Stomach (tissue), 9 donors: Measurements from ENCODE around the gene AJAP1. TPM values are rescaled to one million over a fixed set of nuclear protein-coding genes. Genes with fewer than 3 reads are reported as not detected.

ENCODE experiments used
- DNase-seq, 2 donors: peaks; one replicate each; pipeline versions ENCODE4 v3.0.0 to v3.0.0-alpha.2; 2013 to 2019
- H3K27ac ChIP-seq, 5 donors: fragments of 200-600 bp in 4 of 5; sonication (generic) in 4 of 5; one replicate each; pipeline ENCODE4 v1.5.1; 2013 to 2019; ENCODE audit warnings: mild to moderate bottlenecking in 1 of 5, moderate library complexity in 1 of 5
- H3K27me3 ChIP-seq, 3 donors: fragments of 200-600 bp; sonication (generic); one replicate each; pipeline ENCODE4 v1.5.1; 2017 to 2019; ENCODE audit warnings: mixed run types in 1 of 3
- H3K36me3 ChIP-seq, 4 donors: fragments of 200-600 bp; sonication (generic); 1 replicate in 3 of 4; 2 replicates in 1 of 4; pipeline ENCODE4 v1.5.1; 2016 to 2019
- H3K4me1 ChIP-seq, 4 donors: fragments of 200-600 bp; sonication (generic); one replicate each; pipeline ENCODE4 v1.5.1; 2016 to 2019
- H3K4me3 ChIP-seq, 4 donors: fragments of 200-600 bp; sonication (generic) in 3 of 4; one replicate each; pipeline ENCODE4 v1.5.1; 2016 to 2019; ENCODE audit warnings: mild to moderate bottlenecking in 1 of 4
- H3K9me3 ChIP-seq, 4 donors: fragments of 200-600 bp; sonication (generic); one replicate each; pipeline ENCODE4 v1.5.1; 2016 to 2019
- CTCF ChIP-seq, 7 experiments: fragments of 450-650 bp in 4 of 7; fragments of 200-600 bp in 3 of 7; sonication (generic) in 3 of 7; IDR thresholded peaks; one replicate each; pipeline ENCODE4 v1.5.1; 2016 to 2019; ENCODE audit warnings: antibody characterized with exemption in 7 of 7, control low read depth in 2 of 7, mild to moderate bottlenecking in 1 of 7
- EP300 ChIP-seq: sonication (generic); formaldehyde crosslinking; IDR thresholded peaks from one replicate; pipeline ENCODE4 v1.6.1; 2017; ENCODE audit warnings: antibody characterized with exemption
- POLR2A ChIP-seq, 4 donors: fragments of 450-650 bp; IDR thresholded peaks; one replicate each; pipeline ENCODE4 v1.6.1; 2016; ENCODE audit warnings: antibody characterized with exemption in 4 of 4, control low read depth in 2 of 4, mild to moderate bottlenecking in 1 of 4, moderate library complexity in 1 of 4
- POLR2AphosphoS5 ChIP-seq, 3 donors: sonication (generic); formaldehyde crosslinking; IDR thresholded peaks; one replicate each; pipeline ENCODE4 v1.6.1; 2016; ENCODE audit warnings: antibody characterized with exemption in 3 of 3
- WGBS, 5 donors: extraction: QIAGEN DNeasy Blood & Tissue Kit in 3 of 5; methylation state at CpG; one replicate each; pipeline versions ENCODE4 v1.1.5 to v1.1.7; 2013 to 2018; 5-methylcytosine and 5-hydroxymethylcytosine counted together
- intact Hi-C: fragments of 100-400 bp; cut with DNase I; formaldehyde crosslinking; loops from one replicate; pipeline ENCODE4 v1.15.1; 2023; ENCODE audit warnings: low total_unique reads
- polyA plus RNA-seq, 3 donors: library from polyadenylated mRNA; stranded (reverse); fragments of 200-250 nt; gene quantifications; one replicate each; pipeline ENCODE4 v1.2.3, GENCODE V29; 2013
- total RNA-seq, 5 donors: library from RNA; depleted of rRNA; stranded (reverse); fragments of >200 nt; gene quantifications; one replicate each; pipeline versions ENCODE4 v1.1.0 to v1.2.3, GENCODE V29; 2014 to 2016
- donor health status: healthy with polysubstance abuse.
- donor health status: Bipolar disorder and iron deficiency.
- donor health status: healthy.

AJAP1 gene
- total and polyA plus RNA-seq, 8 donors: 0.10 to 1.1 (median 0.14) TPM; not detected in 3

DNA sequence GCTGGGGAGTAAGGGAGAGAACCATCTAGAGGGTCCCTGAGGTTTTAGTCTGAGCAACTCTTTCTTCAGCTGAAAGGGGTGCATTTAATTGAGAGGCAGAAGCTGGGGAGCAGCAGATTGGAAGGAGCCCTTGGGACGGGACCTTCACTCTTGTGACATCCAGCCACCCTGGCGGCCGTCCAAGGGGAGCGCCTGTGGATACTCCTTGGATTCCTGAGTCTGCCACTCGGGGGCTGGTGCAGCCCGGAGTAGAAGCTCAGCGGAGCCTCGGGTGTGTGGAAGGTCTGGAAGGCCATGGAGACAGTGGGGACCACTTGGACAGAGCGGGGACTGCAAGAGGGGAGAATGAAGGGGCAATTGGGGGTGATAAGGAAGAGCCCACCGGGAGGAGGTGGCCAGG lies 68.7 kb downstream of the AJAP1 start:
- Histone ChIP-seq H3K4me3 (no peak overlapping the region), H3K9me3 (no peaks in the 10 kb centered on the region), H3K4me1 (no peaks in the 10 kb centered on the region), H3K36me3 (no peaks in the 10 kb centered on the region), H3K27me3 (peaks cover 0 to 30% (median 0%) of the 10 kb centered on the region in 3 donors), H3K27ac (no peak overlapping the region)
- no peak for TF ChIP-seq CTCF (IDR thresholded peaks at IDR 0.05)
- no peak for TF ChIP-seq POLR2AphosphoS5 (IDR thresholded peaks at IDR 0.05)
- TF ChIP-seq POLR2A (IDR thresholded peaks at IDR 0.05): no peak
- TF ChIP-seq EP300: no peak
- WGBS, 5 donors: 65 to 76% (median 69%) methylated on average over 8 to 10 of the region's 10 CpGs
- intact Hi-C loops: no loop called here
- DNase-seq: no peak

DNA sequence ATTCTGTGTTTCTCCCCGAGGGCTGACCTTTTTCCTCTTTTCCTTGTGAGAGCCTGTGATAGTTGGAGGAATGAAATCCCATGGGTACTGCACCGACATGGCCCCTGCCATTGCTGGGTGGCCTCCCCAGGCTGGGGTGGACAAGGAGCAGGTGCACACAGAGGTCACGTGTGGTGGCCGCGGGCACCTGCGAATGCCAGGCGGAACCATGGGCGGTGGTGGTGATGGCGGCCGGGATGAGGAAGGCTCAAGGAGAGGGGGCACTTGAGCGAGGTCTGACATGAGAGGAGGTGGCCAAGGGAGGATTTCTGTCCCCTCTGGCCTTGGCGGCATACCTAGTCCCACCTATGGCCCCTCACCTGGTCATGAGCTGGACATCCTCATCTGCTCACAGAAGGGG lies 69.6 kb downstream of the AJAP1 start:
- H3K27me3 ChIP-seq: peaks cover 0 to 31% (median 0%) of the 10 kb centered on the region in 3 donors
- no peak for TF ChIP-seq POLR2AphosphoS5 (IDR thresholded peaks at IDR 0.05)
- no peak for TF ChIP-seq CTCF (IDR thresholded peaks at IDR 0.05)
- no peak for TF ChIP-seq POLR2A (IDR thresholded peaks at IDR 0.05)
- TF ChIP-seq EP300: no peak
- no peak for DNase-seq
- no peaks in the 10 kb centered on the region for H3K36me3 ChIP-seq
- 87 to 93% (median 93%) methylated on average over 12 of the region's 12 CpGs for WGBS, 5 donors
- intact Hi-C loops: no loop called here
- H3K4me3 ChIP-seq: no peak overlapping the region
- no peak overlapping the region for H3K27ac ChIP-seq
- H3K4me1 ChIP-seq: no peaks in the 10 kb centered on the region
- H3K9me3 ChIP-seq: no peaks in the 10 kb centered on the region

- DNase-seq: no peak
- Histone ChIP-seq H3K36me3 (no peaks in the 10 kb centered on the region), H3K4me3 (no peak overlapping the region), H3K9me3 (no peaks in the 10 kb centered on the region), H3K27ac (no peak overlapping the region), H3K27me3 (peaks cover 0 to 31% (median 0%) of the 10 kb centered on the region in 3 donors), H3K4me1 (no peaks in the 10 kb centered on the region)
- no peak for TF ChIP-seq POLR2A (IDR thresholded peaks at IDR 0.05)
- TF ChIP-seq POLR2AphosphoS5 (IDR thresholded peaks at IDR 0.05): no peak
- TF ChIP-seq EP300: no peak
- no peak for TF ChIP-seq CTCF (IDR thresholded peaks at IDR 0.05)
- intact Hi-C loops: no loop called here
- WGBS, 5 donors: 64 to 84% (median 82%) methylated on average over 6 to 8 of the region's 8 CpGs
These were observed 70.4 kb downstream of the AJAP1 start for GRCh38 chr1:4724695-4725250.

DNA sequence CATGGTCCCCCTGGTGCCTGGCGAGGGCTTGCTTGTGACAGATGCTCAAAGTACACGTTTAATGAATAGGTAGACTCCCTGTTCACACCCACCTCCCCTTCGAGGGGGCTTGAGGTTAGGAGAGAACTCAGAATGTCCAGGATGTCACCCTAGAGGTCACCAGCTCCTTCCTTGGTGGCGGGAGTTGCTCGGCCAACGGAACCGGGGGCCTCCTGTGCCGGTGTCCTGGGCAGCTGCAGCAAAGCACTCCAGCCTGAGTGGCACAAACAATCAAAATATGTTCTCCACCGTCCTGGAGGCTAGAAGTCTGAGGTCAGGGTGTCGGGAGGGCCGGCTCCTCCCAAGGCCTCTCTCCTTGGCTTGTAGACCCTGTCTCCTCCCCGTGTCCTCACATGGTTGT lies 71.0 kb downstream of the AJAP1 start:
- H3K36me3 ChIP-seq: no peaks in the 10 kb centered on the region
- intact Hi-C loops: no loop called here
- H3K27ac ChIP-seq: no peak overlapping the region
- H3K4me1 ChIP-seq: no peaks in the 10 kb centered on the region
- H3K9me3 ChIP-seq: no peaks in the 10 kb centered on the region
- 76 to 90% (median 81%) methylated on average over 4 to 12 of the region's 12 CpGs for WGBS, 5 donors
- peaks cover 0 to 32% (median 0%) of the 10 kb centered on the region in 3 donors for H3K27me3 ChIP-seq
- no peak for DNase-seq
- H3K4me3 ChIP-seq: no peak overlapping the region
- TF ChIP-seq POLR2A (IDR thresholded peaks at IDR 0.05) (no peak), CTCF (IDR thresholded peaks at IDR 0.05) (no peak), POLR2AphosphoS5 (IDR thresholded peaks at IDR 0.05) (no peak), EP300 (no peak)
